Natural killer cell treated with Interleukin-12 subunit alpha and Interleukin-12 subunit beta and Interleukin-15 and Interleukin-18, amount 100 ng/mL, for 72 hours (primary cell): ENCODE data around the gene ACOX3. TPM values are rescaled to one million over a fixed set of nuclear protein-coding genes. Genes with fewer than 3 reads are reported as not detected.
A peak's percentile ranks its signal among the peaks of the same experiment; 100 is the strongest.
"Not testable (repeated sequence)": the region's sequence is repeated elsewhere in the genome, so short reads cannot be mapped to it uniquely, and the experiment has no call there.

Experiments
- ATAC-seq, 2 donors: fragments of 150-1000 bp; cut with Tn5 transposase in 1 of 2; sonication (Bioruptor Pico), chemical (Tn5 transposase) in 1 of 2; 2 replicates each; pipeline ENCODE4 v1.10.0; 2021
- DNase-seq: peaks from one replicate; pipeline ENCODE4 v3.0.0; 2022; ENCODE audit warnings: low spot score
- H3K27ac Mint-ChIP-seq, 2 donors: 1 replicate in 1 of 2; 2 replicates in 1 of 2; pipeline ENCODE4 v1.8.0; 2022; ENCODE audit warnings: mixed read lengths in 2 of 2, mild to moderate bottlenecking in 1 of 2, moderate library complexity in 1 of 2
- H3K27me3 Mint-ChIP-seq, 2 donors: 1 replicate in 1 of 2; 2 replicates in 1 of 2; pipeline ENCODE4 v1.8.0; 2022; ENCODE audit warnings: mixed read lengths in 2 of 2
- H3K36me3 Mint-ChIP-seq: one replicate; pipeline ENCODE4 v1.8.0; 2022; ENCODE audit warnings: mixed read lengths
- H3K4me1 Mint-ChIP-seq, 2 donors: 1 replicate in 1 of 2; 2 replicates in 1 of 2; pipeline ENCODE4 v1.8.0; 2022; ENCODE audit warnings: low read depth in 2 of 2, mixed read lengths in 2 of 2, mild to moderate bottlenecking in 1 of 2
- H3K4me3 Mint-ChIP-seq: one replicate; pipeline ENCODE4 v1.8.0; 2022; ENCODE audit warnings: mixed read lengths
- H3K9me3 Mint-ChIP-seq: 2 replicates; pipeline ENCODE4 v1.8.0; 2022; ENCODE audit warnings: mixed read lengths
- total RNA-seq, 2 donors: library from RNA; stranded (reverse); gene quantifications; one replicate each; pipeline ENCODE4 v1.2.3, GENCODE V29; 2022

ACOX3 gene
- total RNA-seq, 2 donors from 2014 or later: 19.9 to 22.2 TPM

DNA sequence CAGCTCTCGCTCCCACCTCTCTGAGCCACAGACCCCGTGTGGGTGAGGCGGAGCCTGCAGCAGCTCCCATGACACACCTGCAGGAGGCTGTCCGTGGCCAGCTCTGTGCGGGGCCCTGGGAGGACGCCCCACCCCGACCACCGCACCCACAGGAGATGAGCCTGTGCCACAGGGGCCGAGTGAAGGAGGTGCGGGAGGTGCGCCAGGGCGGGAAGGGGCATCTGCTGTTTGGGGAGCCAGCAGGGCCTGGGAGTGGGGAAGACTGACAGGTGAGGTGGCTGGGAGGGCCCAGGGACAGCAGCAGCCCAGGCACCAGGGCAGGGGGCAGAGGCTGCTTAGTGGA, 52.0 kb downstream of the ACOX3 start:
- no peaks in the 10 kb centered on the region for H3K9me3 Mint-ChIP-seq
- ATAC-seq (peak in 1 of 2 donors; percentile 13), DNase-seq (no peak)
- H3K4me1 Mint-ChIP-seq: peaks cover 3 to 8% of the 10 kb centered on the region in 2 donors
- H3K4me3 Mint-ChIP-seq: no peak overlapping the region
- H3K27ac Mint-ChIP-seq: no peak overlapping the region
- no peaks in the 10 kb centered on the region for H3K36me3 Mint-ChIP-seq
- no peaks in the 10 kb centered on the region for H3K27me3 Mint-ChIP-seq

DNA sequence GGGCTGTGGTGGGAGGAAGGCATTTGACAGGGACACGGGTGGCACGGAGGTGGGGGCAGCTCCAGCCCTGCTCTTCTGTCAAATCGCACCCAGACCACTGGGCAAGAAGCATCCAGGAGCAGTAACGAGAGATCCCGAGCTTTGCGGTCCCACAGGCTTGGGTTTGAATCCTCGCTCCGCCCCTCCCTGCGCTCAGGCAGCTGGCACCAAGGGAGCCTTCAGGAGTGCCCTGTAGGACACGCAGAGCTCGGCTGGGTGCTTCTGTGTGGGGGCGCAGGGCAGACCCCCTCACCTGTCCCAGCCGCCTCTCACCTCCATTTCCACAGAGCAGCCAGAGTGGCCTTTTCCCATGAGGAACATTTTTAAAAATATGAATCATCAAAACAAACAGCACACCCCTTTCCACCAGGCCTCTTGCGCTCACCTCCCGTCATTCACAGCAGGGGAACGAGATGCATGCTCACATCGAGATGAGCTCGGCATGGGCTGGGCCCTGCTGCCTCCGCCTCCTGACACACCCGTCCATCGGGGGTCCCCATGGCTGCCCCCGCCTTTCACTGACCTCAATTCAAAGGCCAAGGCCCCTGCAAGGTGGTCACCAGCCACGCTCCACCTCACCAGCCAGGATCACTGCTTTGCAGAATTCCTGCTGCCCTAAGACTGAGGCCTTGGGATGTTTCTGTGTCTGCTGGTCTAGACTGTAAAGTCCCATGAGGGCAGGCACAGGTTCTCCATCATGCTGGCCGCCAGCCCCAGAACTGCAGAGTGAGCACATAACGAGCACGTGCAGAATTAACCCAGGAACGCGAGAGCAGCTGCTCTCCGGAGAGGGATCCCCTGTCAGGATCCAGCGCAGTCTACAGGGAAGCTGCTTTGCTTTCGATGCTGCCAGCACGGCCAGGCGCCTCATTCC, 52.7 kb downstream of the ACOX3 start:
- H3K27ac Mint-ChIP-seq: no peak overlapping the region
- no peaks in the 10 kb centered on the region for H3K36me3 Mint-ChIP-seq
- H3K4me1 Mint-ChIP-seq: peaks cover 3 to 8% of the 10 kb centered on the region in 2 donors
- H3K4me3 Mint-ChIP-seq: no peak overlapping the region
- DNase-seq (no peak), ATAC-seq (no peak)
- H3K9me3 Mint-ChIP-seq: no peaks in the 10 kb centered on the region
- H3K27me3 Mint-ChIP-seq: no peaks in the 10 kb centered on the region

DNA sequence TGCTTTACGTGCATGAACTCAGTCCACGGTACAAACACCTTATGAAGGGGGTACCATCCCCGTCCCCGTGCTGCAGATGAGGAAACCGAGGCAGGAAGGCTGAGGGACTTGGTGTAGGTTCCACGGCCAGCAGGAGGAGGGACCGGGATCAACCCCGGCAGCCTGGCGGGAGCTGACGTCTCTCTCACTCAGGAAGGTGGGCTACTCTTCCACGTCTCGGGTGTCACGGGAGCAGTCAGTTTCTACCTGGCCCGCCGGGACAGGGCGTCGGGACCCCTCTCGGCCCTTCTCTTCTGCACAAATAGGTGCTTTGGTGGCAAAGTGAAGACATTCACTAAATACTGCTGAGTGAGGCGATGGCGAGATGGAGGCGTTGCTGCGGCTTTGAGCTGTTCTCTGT, 53.3 kb downstream of the ACOX3 start:
- H3K4me1 Mint-ChIP-seq: peaks cover 3 to 4% of the 10 kb centered on the region in 2 donors
- no peaks in the 10 kb centered on the region for H3K9me3 Mint-ChIP-seq
- no peaks in the 10 kb centered on the region for H3K36me3 Mint-ChIP-seq

DNA sequence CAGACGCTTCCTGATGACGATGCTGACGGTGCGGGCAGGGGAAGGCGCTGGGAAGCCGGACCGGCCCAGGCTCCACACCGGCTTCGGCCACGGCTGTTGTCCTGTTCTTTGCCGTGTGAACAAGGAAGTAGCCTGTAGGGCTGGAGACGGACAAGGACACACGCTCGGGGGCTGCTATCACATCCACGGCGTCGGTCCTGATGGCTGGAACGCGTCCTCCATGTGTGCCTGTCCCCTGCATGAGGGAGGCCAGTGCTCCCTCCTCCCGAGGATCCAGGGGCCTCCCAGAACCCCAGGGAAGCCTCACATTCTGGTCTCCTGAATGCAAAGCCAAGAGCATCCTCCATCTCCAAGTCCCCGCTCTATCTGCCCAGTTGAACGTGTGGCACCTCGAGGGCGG, 53.8 kb downstream of the ACOX3 start:
- Mint-ChIP-seq H3K9me3 (no peaks in the 10 kb centered on the region), H3K4me3 (no peak overlapping the region), H3K36me3 (no peaks in the 10 kb centered on the region), H3K27me3 (no peaks in the 10 kb centered on the region), H3K27ac (no peak overlapping the region), H3K4me1 (peaks cover 0 to 3% of the 10 kb centered on the region in 2 donors)
- no peak for DNase-seq
- ATAC-seq: no peak

More for the DNA sequence above, 53.3 kb downstream of the ACOX3 start:
- no peak overlapping the region for H3K27ac Mint-ChIP-seq
- DNase-seq: no peak
- no peaks in the 10 kb centered on the region for H3K27me3 Mint-ChIP-seq
- ATAC-seq: no peak
- no peak overlapping the region for H3K4me3 Mint-ChIP-seq

DNA sequence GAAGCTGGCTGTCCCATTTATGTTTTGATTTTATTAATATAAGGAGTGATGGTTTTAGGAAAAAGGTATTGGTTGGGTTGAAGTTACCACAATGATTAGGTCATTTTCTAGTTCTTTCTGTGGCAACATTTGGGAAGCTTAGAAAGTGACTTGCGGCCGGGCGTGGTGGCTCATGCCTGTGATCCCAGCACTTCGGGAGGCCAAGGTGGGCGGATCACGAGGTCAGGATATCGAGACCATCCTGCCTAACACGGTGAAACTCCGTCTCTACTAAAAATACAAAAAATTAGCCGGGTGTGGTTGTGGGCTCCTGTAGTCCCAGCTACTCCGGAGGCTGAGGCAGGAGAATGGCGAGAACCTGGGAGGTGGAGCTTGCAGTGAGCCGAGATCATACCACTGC, 54.4 kb downstream of the ACOX3 start:
- H3K27ac Mint-ChIP-seq, ATAC-seq, H3K9me3 Mint-ChIP-seq, H3K4me3 Mint-ChIP-seq, H3K4me1 Mint-ChIP-seq, H3K27me3 Mint-ChIP-seq, H3K36me3 Mint-ChIP-seq, DNase-seq: not testable (repeated sequence)

GRCh38 chr4:8385611-8386010, 54.9 kb downstream of the ACOX3 start:
- Mint-ChIP-seq H3K9me3 (no peaks in the 10 kb centered on the region), H3K27me3 (no peaks in the 10 kb centered on the region), H3K4me3 (no peak overlapping the region), H3K36me3 (no peaks in the 10 kb centered on the region), H3K4me1 (peaks cover 0 to 3% of the 10 kb centered on the region in 2 donors), H3K27ac (peak overlapping the region in 1 of 2 donors; percentile 31)
- ATAC-seq: no peak
- peak; percentile 16 for DNase-seq

GRCh38 chr4:8385106-8385505, 55.4 kb downstream of the ACOX3 start:
- peaks cover 0 to 3% of the 10 kb centered on the region in 2 donors for H3K4me1 Mint-ChIP-seq
- DNase-seq (no peak), ATAC-seq (no peak)
- H3K36me3 Mint-ChIP-seq: no peaks in the 10 kb centered on the region
- peak overlapping the region in 1 of 2 donors; percentile 31 for H3K27ac Mint-ChIP-seq
- no peaks in the 10 kb centered on the region for H3K9me3 Mint-ChIP-seq
- no peaks in the 10 kb centered on the region for H3K27me3 Mint-ChIP-seq
- no peak overlapping the region for H3K4me3 Mint-ChIP-seq

- Mint-ChIP-seq H3K4me3 (no peak overlapping the region), H3K36me3 (no peaks in the 10 kb centered on the region), H3K27me3 (no peaks in the 10 kb centered on the region), H3K4me1 (peaks cover 0 to 3% of the 10 kb centered on the region in 2 donors), H3K27ac (no peak overlapping the region), H3K9me3 (no peaks in the 10 kb centered on the region)
- no peak for DNase-seq
- ATAC-seq: no peak
Measured at GRCh38 chr4:8384397-8385060, 56.0 kb downstream of the ACOX3 start.

DNA sequence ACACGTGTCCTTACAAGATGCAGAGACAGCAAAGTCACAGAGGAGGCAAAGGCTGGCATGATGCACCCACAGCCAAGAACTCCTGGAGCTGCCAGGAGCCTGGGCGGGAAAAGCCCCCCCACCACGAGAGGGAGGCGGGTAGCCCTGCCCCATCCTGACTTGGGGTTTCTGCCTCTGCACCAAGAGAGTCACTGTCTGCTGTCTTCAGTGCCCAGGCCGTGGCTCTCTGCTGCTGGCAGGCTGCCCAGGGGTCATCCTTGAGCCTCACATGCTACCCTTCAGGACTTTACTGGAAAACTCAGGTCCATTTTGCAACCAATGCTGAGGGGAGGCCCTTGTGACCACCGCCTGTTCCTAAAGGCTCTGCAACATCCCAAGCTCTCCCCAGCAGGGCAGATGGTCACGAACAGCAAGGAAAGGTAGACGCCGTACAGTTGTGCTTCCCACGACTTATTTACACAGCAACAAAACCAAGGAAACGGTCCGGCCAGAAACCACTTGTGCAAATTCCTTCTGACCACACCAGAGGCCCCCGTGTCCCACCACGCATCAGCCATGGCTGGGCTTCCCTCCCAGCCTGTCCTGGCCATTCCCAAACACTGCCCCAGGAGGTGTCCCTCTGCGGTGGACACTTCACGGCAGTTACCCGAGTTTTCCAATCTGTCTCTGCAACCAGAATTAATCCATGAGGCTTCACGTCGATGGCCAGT, 56.9 kb downstream of the ACOX3 start:
- Mint-ChIP-seq H3K4me1 (peaks cover 0 to 3% of the 10 kb centered on the region in 2 donors), H3K36me3 (no peaks in the 10 kb centered on the region), H3K9me3 (no peaks in the 10 kb centered on the region), H3K4me3 (no peak overlapping the region), H3K27ac (no peak overlapping the region), H3K27me3 (no peaks in the 10 kb centered on the region)
- no peak for DNase-seq
- ATAC-seq: no peak

- H3K36me3 Mint-ChIP-seq: no peaks in the 10 kb centered on the region
- no peak for DNase-seq
- H3K9me3 Mint-ChIP-seq: no peaks in the 10 kb centered on the region
- no peak for ATAC-seq
- no peaks in the 10 kb centered on the region for H3K27me3 Mint-ChIP-seq
- no peak overlapping the region for H3K4me3 Mint-ChIP-seq
- H3K27ac Mint-ChIP-seq: no peak overlapping the region
- peaks cover 0 to 3% of the 10 kb centered on the region in 2 donors for H3K4me1 Mint-ChIP-seq
Measured at GRCh38 chr4:8383016-8383415, 57.5 kb downstream of the ACOX3 start.

DNA sequence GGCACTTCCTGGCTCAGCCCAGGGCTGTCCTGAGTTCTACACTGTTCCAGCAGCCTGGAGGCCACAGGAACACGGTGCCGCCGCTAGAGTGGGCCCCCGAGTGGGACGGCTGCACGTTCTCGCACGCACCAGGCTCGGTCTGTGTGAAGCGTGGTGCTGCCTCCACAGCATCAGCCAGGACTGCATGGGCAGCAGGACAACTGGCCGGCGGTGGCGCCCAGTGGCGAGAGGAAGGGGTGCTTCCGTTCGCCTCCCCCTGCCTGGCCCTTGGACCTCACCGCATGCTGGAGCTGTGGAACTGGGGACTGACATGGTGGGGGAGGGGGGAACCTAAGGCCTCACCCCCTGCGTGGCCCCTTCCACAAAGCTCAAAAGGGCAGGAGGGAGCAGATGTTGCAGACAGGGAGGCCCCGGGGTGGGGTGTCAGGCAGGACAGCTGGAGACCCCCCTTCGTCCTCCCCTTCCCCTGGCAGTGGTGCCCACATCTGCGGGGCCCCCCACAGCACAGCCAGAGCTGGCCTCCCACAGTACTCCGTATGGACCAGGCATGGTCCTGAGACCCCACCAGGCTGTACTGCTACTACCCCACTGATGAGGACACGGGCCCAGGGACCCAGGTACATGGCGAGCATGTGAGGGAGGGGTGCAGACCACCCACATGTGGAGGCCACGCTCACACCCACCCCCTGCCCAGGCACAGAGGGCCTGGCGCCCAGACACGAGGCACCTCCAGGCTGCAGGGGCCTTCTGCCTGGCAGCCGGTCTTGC, 58.5 kb downstream of the ACOX3 start:
- DNase-seq: peak; percentile 55
- peaks cover 0 to 3% of the 10 kb centered on the region in 2 donors for H3K4me1 Mint-ChIP-seq
- H3K4me3 Mint-ChIP-seq: no peak overlapping the region
- H3K27ac Mint-ChIP-seq: no peak overlapping the region
- no peaks in the 10 kb centered on the region for H3K9me3 Mint-ChIP-seq
- H3K27me3 Mint-ChIP-seq: no peaks in the 10 kb centered on the region
- no peak for ATAC-seq
- H3K36me3 Mint-ChIP-seq: no peaks in the 10 kb centered on the region

DNA sequence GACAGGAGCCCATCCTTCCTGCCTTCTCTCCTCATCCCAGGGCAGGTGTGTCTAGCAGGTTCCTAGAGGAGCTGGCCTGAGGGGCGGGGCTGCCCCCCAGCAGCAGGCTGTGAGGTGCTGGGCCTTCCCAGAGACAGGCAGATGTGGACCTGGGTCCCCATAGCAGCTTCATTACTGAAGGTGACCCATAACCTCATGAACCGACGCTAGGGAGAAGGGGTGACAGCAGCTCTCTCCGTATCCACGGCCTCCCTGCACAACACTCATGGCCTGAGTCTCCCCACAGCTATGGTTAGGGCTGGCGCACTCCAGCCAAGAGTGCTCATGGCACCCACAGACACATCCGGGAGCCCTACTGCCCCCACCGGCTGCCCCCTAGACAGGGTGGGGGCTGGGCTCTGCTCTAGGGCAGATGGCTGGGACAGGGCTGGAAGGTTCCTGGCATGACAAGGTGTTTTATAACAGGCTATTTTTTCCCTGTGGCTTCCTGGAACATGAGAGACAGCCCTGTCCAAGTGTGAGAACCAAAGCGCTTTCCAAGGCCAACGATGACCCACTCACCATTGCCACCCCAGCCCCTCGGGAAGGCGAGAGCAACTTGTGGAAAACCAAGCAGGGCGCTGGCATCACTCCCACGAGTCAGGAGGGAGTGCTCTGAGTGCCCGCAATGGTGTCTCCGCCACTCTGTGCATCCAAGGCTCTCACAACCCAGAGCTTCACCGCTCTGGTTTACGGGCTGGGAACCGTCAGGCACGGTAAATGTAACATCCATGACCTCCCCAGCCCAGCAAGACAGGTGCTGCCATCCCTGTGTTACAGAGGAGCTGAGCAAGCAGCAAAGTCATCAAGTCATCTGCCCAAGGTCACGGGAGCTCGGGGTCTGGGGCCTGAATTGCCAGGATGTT, 59.8 kb downstream of the ACOX3 start:
- Mint-ChIP-seq H3K4me3 (no peak overlapping the region), H3K36me3 (no peaks in the 10 kb centered on the region), H3K4me1 (peaks cover 0 to 3% of the 10 kb centered on the region in 2 donors), H3K27me3 (no peaks in the 10 kb centered on the region), H3K9me3 (no peaks in the 10 kb centered on the region), H3K27ac (no peak overlapping the region)
- DNase-seq (peak; percentile 49), ATAC-seq (no peak)
